H1 (cell line): ENCODE measurements around the gene CD300LF. TPM values are rescaled to one million over a fixed set of nuclear protein-coding genes. Genes with fewer than 3 reads are reported as not detected.

Experiments used
- microRNA-seq, 2 experiments: library from miRNA; unstranded; fragments of <30 nt; microRNA quantifications; one replicate each; pipeline versions ENCODE4 to v1.2.0, GENCODE V29; 2016 to 2020; ENCODE audit warnings: borderline microRNAs expressed in 2 of 2, borderline number of aligned reads in 2 of 2, borderline replicate concordance in 1 of 2
- polyA plus RNA-seq, 7 experiments: library from polyadenylated mRNA; depleted of rRNA in 3 of 7; stranded (reverse) in 5 of 7; unstranded in 2 of 7; fragments of >200 nt in 5 of 7; fragments of 200-250 nt in 2 of 7; gene quantifications; 1 replicate in 5 of 7; 2 replicates in 1 of 7; 4 replicates in 1 of 7; pipeline versions ENCODE4 v1.2.1 to v1.2.3, GENCODE V29; 2011 to 2013; ENCODE audit warnings: missing spikeins in 2 of 7, mixed read lengths in 2 of 7
- total RNA-seq: library from RNA; stranded (reverse); fragmentation: NEBNext Ultra II Directional; extraction: Animal tissue kit (Norgen Biotek cat#: 25700); gene quantifications from 2 replicates; pipeline ENCODE4 v1.2.1, GENCODE V29; 2021

CD300LF gene
- total and polyA plus RNA-seq, 2 of the 8 experiments (the other 6 are each of a cell fraction or from before 2014, with no cell fraction given) = not detected

Small RNAs within 50 kb of the gene (microRNA-seq; reads per million reads assigned to microRNA genes)
- 12.8 to 14.3 reads per million in 2 experiments for gene MIR3615

Other genes starting within 250 kb of the CD300LF start
- gene CD300A, start 246.3 kb downstream of the CD300LF start, total RNA-seq = 0.46 and 0.52 TPM in 2 replicates
- gene CD300A, start 246.3 kb downstream of the CD300LF start, polyA plus RNA-seq (2011; rRNA removed) = 1.3 and 1.6 TPM in 2 replicates
- not detected in 2 replicates for gene CD300LB, start 181.4 kb downstream of the CD300LF start, total RNA-seq
- not detected in 2 replicates for gene CD300LB, start 181.4 kb downstream of the CD300LF start, polyA plus RNA-seq (2011; rRNA removed)
- gene CD300C, start 166.8 kb downstream of the CD300LF start, total RNA-seq = not detected in 2 replicates
- not detected in 2 replicates for gene CD300C, start 166.8 kb downstream of the CD300LF start, polyA plus RNA-seq (2011; rRNA removed)
- not detected in 2 replicates for gene CD300H, start 145.4 kb downstream of the CD300LF start, total RNA-seq
- gene CD300H, start 145.4 kb downstream of the CD300LF start, polyA plus RNA-seq (2011; rRNA removed) = not detected in 2 replicates
- gene CD300LD, start 120.6 kb downstream of the CD300LF start, total RNA-seq = not detected in 2 replicates
- not detected in 2 replicates for gene CD300LD, start 120.6 kb downstream of the CD300LF start, polyA plus RNA-seq (2011; rRNA removed)
- gene CD300E, start 89.2 kb downstream of the CD300LF start, total RNA-seq = not detected in 2 replicates
- not detected in 2 replicates for gene CD300E, start 89.2 kb downstream of the CD300LF start, polyA plus RNA-seq (2011; rRNA removed)
- gene RAB37, start 24.3 kb upstream of the CD300LF start, total RNA-seq = 5.2 and 5.5 TPM in 2 replicates
- 6.1 and 6.6 TPM in 2 replicates for gene RAB37, start 24.3 kb upstream of the CD300LF start, polyA plus RNA-seq (2011; rRNA removed)
- gene NHERF1, start 35.7 kb upstream of the CD300LF start, total RNA-seq = 91.3 and 92.9 TPM in 2 replicates
- gene NHERF1, start 35.7 kb upstream of the CD300LF start, polyA plus RNA-seq (2011; rRNA removed) = 99.2 and 140 TPM in 2 replicates
- 40.6 and 42.7 TPM in 2 replicates for gene NAT9, start 63.4 kb upstream of the CD300LF start, total RNA-seq
- gene NAT9, start 63.4 kb upstream of the CD300LF start, polyA plus RNA-seq (2011; rRNA removed) = 32.3 and 42.4 TPM in 2 replicates
- 0.07 TPM in 1 of 2 replicates, not detected in the other for gene GRIN2C, start 147.0 kb upstream of the CD300LF start, total RNA-seq
- 0.06 and 0.11 TPM in 2 replicates for gene GRIN2C, start 147.0 kb upstream of the CD300LF start, polyA plus RNA-seq (2011; rRNA removed)
- gene FDXR, start 160.1 kb upstream of the CD300LF start, total RNA-seq = 24.2 and 25.6 TPM in 2 replicates
- 31.4 and 44.0 TPM in 2 replicates for gene FDXR, start 160.1 kb upstream of the CD300LF start, polyA plus RNA-seq (2011; rRNA removed)
- 0.56 and 0.80 TPM in 2 replicates for gene FADS6, start 180.7 kb upstream of the CD300LF start, total RNA-seq
- 2.5 and 2.6 TPM in 2 replicates for gene FADS6, start 180.7 kb upstream of the CD300LF start, polyA plus RNA-seq (2011; rRNA removed)
- gene USH1G, start 210.3 kb upstream of the CD300LF start, total RNA-seq = 1.6 and 1.7 TPM in 2 replicates
- gene USH1G, start 210.3 kb upstream of the CD300LF start, polyA plus RNA-seq (2011; rRNA removed) = 4.3 and 5.0 TPM in 2 replicates
- gene OTOP2, start 211.3 kb upstream of the CD300LF start, total RNA-seq = not detected in 2 replicates
- gene OTOP2, start 211.3 kb upstream of the CD300LF start, polyA plus RNA-seq (2011; rRNA removed) = 0.23 and 0.27 TPM in 2 replicates
- gene OTOP3, start 223.0 kb upstream of the CD300LF start, total RNA-seq = not detected in 2 replicates
- 0.05 and 0.09 TPM in 2 replicates for gene OTOP3, start 223.0 kb upstream of the CD300LF start, polyA plus RNA-seq (2011; rRNA removed)